Right kidney (tissue), 1 donor: ENCODE data around the gene SELENOT.
"Not testable (repeated sequence)": the region's sequence is repeated elsewhere in the genome, so short reads cannot be mapped to it uniquely, and the experiment has no call there.

Experiments used
- DNase-seq: peaks from one replicate; pipeline ENCODE4 v3.0.0-alpha.2; 2016

SELENOT gene

GRCh38 chr3:150605998-150606641, 3.0 kb downstream of the SELENOT start:
- no peak for DNase-seq

DNA sequence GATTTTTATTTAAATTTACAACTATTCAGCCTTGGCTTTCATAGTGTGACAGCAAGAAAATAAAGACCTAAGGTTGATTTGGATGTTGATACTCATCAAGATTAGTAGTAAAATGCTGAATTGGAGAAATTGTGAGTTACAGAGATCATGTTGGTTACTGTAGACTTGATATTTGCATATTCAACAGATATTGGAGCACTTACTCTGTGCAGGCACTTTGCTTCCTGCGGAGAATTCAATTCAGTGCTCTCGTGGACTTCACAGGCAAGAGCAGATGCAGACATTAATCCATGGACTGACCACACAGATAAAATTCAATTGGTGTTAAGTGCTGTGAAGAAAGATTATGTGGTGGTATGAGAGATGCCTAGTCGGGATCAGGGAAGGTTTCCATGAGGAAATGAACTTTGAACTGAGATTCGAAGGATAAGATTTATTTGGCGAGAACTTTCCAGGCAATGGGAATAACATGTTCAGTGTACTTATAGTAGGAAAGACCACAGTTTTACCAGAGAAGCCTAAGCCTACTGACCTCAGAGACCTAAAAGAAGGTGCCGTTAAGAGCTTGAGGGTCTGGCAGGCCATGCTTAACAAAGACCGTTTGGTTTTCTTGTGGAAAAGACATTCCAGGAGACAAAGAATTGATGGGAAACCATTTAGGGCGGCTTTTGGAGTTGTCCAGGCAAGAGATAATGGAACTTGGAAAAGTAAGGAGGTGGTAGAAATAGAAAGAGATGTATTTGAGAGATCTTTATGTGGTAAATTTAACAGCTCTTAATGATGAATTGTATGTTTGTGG, 4.3 kb downstream of the SELENOT start:
- DNase-seq = no peak

DNA sequence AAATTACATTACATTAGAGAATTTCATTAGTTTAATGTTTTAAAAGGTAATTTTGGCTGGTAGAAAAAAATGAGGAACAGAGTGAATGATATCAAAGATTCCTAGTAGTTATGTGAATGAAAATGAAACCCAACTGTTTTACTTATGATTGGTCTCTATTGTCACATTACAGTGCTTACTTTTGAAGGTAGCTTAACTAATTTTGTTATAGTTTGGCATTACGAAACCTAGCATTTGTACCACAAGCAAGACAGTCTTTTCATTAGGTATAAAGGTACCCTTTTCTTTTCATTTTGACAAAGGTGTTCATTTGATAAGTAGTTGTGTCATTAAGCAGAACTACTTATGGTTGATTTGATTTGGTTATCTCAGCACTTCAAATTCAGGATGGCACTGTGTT, 6.9 kb downstream of the SELENOT start:
- DNase-seq = no peak

- DNase-seq = no peak
Observed at GRCh38 chr3:150610785-150611184, 7.7 kb downstream of the SELENOT start.

DNA sequence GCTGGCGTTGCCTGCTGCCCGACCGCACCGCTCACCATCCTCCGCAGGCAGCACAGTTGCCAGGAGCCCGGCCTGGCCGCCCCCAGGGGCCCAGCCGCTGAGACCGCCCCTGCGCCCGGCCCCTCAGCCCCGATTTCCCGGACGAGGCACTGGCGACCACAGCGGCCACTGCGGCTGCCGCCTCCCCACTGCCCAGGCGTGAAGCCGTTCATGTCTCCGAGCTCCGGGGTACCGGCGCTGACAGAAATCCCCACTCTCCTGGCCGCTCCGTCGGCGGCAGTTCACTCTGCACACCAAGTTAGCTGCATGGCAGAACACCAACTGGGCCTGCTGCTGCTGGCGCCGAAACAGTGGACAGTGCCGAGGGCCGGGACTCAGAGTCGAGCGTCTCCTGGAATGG, 8.5 kb downstream of the SELENOT start:
- DNase-seq = no peak

GRCh38 chr3:150612494-150612893, 9.4 kb downstream of the SELENOT start:
- no peak for DNase-seq

DNA sequence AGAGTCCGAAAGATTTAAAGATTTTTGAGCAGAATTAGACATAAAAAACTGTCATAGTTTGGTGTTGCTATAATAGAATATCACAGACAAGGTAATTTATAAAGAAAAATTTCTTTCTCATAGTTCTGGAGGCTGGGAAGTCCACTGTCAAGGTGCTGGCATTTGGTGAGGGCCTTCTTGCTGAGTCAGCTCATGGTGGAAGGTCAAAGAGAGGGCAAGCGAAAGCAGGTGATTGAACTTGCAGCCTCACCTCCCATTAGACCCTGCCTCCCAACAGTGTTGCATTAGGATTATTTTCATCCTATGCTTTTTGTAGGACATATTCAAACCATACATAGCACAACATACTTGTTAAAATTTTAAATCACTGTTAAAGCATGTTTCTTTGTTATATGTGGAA, 9.9 kb downstream of the SELENOT start:
- no peak for DNase-seq

DNA sequence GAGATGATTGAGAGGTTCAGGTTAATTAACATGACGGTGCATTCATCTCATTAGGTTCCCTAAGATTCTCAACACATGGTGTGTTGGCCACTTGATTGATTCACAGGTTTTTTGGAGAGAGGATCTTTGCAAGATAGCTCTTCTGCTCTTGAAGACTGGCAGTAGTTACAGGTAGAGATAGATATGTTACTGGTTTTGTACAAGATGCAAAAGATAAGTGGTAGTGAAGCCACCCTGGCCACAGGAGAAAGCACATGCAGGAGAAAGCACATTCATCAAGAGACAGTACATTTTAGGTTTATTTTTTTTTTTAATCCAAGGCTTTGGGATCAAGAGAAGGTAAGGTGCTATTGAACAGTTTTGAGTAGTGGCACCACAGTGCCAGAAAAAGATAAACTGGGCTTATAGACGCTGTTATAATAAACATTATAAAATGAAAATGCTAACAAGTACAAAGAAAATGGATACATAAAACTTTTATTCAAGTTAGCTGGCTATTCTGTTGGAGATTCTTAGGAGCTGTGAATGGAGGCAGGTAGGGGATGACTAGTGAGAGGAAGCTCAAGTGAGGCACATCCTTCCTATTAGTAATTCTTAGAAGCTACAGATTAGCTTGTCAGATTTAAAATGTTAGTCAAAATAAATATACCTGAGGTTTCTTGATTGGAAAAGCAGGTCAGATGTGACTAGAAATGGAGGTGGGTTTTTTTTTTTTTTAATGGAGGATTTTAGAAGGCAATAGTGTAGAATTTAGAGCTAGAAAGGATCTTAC, 10.8 kb downstream of the SELENOT start:
- DNase-seq = no peak

DNA sequence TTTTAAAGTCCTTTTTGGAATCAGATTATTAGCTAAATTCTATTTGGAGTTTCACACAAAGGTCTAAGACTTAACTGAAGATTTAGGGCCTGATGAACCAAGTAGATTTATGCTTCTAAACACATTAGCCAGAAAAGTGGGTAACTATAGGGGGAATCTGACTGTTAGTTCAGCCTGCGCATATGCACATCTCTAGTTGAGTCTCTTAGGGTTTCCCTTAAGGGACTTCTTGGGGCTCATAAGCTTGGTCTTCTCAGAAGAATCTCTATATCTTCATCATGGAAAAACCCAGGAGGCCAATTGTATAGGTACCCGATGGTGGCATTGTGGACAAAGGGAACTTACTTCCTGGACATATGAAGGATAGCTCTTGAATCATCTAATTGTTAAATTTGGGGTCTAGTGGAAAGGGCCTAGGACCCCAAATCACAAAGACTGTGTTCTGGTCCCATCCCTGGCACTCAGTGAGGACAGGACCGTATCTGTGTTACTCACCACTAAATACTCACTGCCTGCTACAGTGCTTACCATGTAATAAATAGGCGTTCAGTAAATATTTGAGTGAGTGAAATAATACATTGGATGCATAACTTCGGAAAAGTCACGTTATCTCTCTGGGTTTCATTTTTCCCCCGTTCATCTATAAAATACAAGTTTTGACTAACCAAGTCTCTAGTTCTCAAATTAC, 17.0 kb downstream of the SELENOT start:
- DNase-seq = no peak

- not testable (repeated sequence) for DNase-seq
Observed at GRCh38 chr3:150622955-150623354, 19.8 kb downstream of the SELENOT start.

- no peak for DNase-seq
Observed at GRCh38 chr3:150623945-150624344, 20.8 kb downstream of the SELENOT start.

- DNase-seq = no peak
Observed at GRCh38 chr3:150626148-150626930, 23.2 kb downstream of the SELENOT start.

- no peak for DNase-seq
Observed at GRCh38 chr3:150627557-150627956, 24.4 kb downstream of the SELENOT start.

DNA sequence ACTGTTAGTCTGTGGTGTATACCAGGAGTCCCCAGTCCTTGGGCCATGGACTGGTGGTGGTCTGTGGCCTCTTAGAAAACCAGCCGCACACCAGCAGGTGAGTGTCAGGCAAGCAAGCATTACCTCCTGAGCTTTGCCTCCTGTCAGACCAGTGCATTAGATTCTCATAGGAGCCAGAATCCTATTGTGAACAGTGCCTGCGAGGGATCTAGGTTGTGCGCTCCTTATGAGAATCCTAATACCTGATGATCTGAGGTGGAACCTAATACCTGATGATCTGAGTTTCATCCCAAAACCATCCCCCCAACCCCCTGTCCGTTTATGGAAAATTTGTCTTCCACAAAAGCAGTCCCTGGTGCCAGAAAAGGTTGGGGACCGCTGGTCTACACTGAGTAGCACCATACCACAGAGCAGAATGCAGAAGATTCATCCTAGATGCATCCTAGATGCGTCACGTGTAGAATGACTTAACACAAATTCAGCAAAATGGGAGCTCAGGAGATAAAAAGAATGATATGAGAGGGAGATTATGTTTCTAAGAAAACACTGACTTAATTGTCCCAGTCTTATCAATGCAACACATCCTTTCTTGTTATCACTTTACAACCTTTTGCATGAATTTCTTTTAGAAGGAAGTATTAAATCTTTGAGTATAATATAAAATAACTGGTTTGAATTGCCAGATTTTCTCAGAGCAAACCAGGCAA, 28.5 kb downstream of the SELENOT start:
- DNase-seq = no peak

GRCh38 chr3:150635076-150635475, 32.0 kb downstream of the SELENOT start:
- no peak for DNase-seq

GRCh38 chr3:150635526-150635925, 32.4 kb downstream of the SELENOT start:
- no peak for DNase-seq

- DNase-seq = no peak
Observed at GRCh38 chr3:150636258-150636657, 33.1 kb downstream of the SELENOT start.

DNA sequence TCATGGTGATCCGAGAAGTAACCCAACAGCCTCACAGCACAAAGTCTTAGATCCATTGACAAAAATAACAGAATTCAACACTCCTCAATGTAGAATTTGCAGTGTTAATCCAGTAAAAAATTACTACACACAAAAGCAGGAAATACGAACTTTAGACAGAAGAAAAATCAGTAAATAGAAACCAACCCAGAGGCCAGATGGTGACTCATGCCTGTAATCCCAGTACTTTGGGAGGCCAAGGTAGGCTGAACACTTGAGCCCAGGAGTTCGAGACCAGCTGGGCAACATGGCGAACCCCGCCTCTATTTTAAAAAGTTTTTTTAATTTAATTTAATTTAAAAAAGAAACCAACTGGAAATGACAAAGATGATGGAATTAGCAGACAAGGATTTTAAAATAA, 36.1 kb downstream of the SELENOT start:
- DNase-seq = no peak

- DNase-seq = no peak
Observed at GRCh38 chr3:150640256-150640655, 37.1 kb downstream of the SELENOT start.

DNA sequence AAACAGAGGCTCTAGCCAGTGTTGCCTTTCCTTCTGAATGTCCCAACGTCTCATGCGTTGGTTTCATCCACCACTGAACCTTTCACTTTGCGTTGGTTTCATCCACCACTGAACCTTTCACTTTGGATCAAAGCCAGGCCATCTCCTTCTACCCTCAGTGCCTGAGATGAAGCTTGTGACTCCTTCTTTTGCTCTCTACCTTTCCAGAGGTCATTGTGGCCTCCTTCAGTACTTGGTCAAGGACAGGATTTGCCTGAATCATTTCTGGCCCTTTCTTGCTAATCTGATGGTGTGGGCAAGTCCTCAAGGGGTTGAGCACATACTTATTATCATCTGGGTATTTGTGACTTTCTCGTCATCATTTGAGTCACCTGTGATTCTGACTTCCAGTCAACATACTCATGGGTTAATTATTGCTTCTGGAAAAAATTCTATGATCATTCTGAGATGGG, 50.0 kb downstream of the SELENOT start:
- no peak for DNase-seq

GRCh38 chr3:150656316-150656715, 53.2 kb downstream of the SELENOT start:
- DNase-seq = no peak
